ENCODE results near the gene KLHL2. TPM values are rescaled to one million over a fixed set of nuclear protein-coding genes. Genes with fewer than 3 reads are reported as not detected.
A peak's percentile ranks its signal among the peaks of the same experiment; 100 is the strongest.

Gene KLHL2
- total RNA-seq, 1 experiment from 2014 or later, result 26.4 TPM

DNA sequence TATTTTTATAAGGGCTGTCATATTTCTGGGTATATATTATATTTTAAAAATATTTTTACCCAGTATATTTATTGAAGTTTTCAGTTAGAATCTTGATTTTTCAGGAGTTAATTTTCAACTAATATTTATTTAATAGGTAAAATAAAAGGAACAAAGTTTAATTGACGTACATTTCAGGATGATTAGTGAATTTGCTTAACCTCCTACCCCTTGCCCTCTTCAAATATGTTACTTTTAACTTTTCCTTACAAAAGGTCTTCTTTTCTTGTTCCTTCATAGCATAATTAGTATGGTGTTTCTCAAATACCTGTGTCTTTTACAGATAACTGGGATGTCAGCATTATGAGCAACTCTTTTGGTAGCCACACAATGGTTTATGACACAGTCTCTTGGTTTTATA is 95.3 kb downstream of the KLHL2 start:
- H3K4me1 ChIP-seq (replicated peaks; ENCODE audit: insufficient read depth), result no peaks in the 10 kb centered on the region; the same call in 1 of the 2 replicates
- TF ChIP-seq EZH2 (IDR thresholded peaks at IDR 0.05; ENCODE audit: low read depth) (no peak), CTCF (conservative IDR thresholded peaks at IDR 0.05) (no peak)
- H3K79me2 ChIP-seq (ENCODE audit: low read depth), result no peaks in the 10 kb centered on the region
- H3K9me2 ChIP-seq (ENCODE audit: insufficient read depth), result no peaks in the 10 kb centered on the region
- no peak overlapping the region for H3K27ac ChIP-seq
- CTCF ChIA-PET, result no interaction called here
- no peak overlapping the region for H2AFZ ChIP-seq
- intact Hi-C loops (cut with micrococcal nuclease; ENCODE audit: unreplicated experiment), result no loop called here
- POLR2A ChIA-PET (ENCODE audit: unreplicated experiment), result no interaction called here
- no peaks in the 10 kb centered on the region for H3F3A ChIP-seq (ENCODE audit: insufficient read depth, low read depth)
- H4K20me1 ChIP-seq (ENCODE audit: insufficient read depth), result no peaks in the 10 kb centered on the region
- no peak overlapping the region for H3K4me3 ChIP-seq
- no peak for DNase-seq
- H3K36me3 ChIP-seq (ENCODE audit: low read depth), result 0 out of 2 replicates have a peak, but pooled peaks cover 3% of the 10 kb centered on the region
- H3K27me3 ChIP-seq (ENCODE audit: insufficient read depth, low read depth), result no peaks in the 10 kb centered on the region
- BruUV-seq (replicated peaks), result no TSS peak
- no peak overlapping the region for H3K4me2 ChIP-seq
- H3K9me3 ChIP-seq (ENCODE audit: insufficient read depth, low read depth), result no peaks in the 10 kb centered on the region

DNA sequence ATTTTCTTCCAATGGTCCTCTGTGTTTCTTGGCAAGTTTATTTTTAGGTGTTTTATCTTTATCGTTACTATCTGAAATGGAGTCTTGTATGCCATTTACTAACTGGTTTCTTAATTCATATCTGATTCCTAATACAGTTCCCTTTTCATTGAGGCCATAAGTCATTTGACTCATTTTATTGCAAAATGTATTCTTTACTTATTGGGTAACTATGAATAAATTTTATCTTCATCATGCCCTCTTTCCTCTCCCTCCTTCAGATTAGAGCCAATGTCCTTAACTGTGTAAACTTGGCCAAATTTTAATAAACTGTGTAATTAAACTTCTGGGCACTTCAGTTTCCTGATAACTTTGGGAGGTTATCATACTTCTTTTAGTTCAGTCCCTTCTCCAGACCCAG is 100.8 kb downstream of the KLHL2 start:
- CTCF ChIA-PET, result no interaction called here
- no peaks in the 10 kb centered on the region for H3K36me3 ChIP-seq (ENCODE audit: low read depth)
- no peaks in the 10 kb centered on the region for H3K9me3 ChIP-seq (ENCODE audit: insufficient read depth, low read depth)
- no peaks in the 10 kb centered on the region for H3K79me2 ChIP-seq (ENCODE audit: low read depth)
- no peak overlapping the region for H3K27ac ChIP-seq
- H3K9me2 ChIP-seq (ENCODE audit: insufficient read depth), result no peaks in the 10 kb centered on the region
- no peaks in the 10 kb centered on the region for H3K27me3 ChIP-seq (ENCODE audit: insufficient read depth, low read depth)
- peak in 1 of 2 experiments; percentile 35 for DNase-seq
- intact Hi-C loops (cut with micrococcal nuclease; ENCODE audit: unreplicated experiment), result no loop called here
- no peak overlapping the region for H2AFZ ChIP-seq
- no peaks in the 10 kb centered on the region for H4K20me1 ChIP-seq (ENCODE audit: insufficient read depth)
- BruUV-seq (replicated peaks), result no TSS peak
- peaks cover 6% of the 10 kb centered on the region; the same call in 1 of the 2 replicates for H3K4me1 ChIP-seq (replicated peaks; ENCODE audit: insufficient read depth)
- no peaks in the 10 kb centered on the region for H3F3A ChIP-seq (ENCODE audit: insufficient read depth, low read depth)
- H3K4me3 ChIP-seq, result no peak overlapping the region
- peak overlapping the region; percentile 24; the same call in 1 of the 2 replicates for H3K4me2 ChIP-seq
- no peak for TF ChIP-seq CTCF (conservative IDR thresholded peaks at IDR 0.05)
- TF ChIP-seq EZH2 (IDR thresholded peaks at IDR 0.05; ENCODE audit: low read depth), result no peak
- POLR2A ChIA-PET (ENCODE audit: unreplicated experiment), result no interaction called here

DNA sequence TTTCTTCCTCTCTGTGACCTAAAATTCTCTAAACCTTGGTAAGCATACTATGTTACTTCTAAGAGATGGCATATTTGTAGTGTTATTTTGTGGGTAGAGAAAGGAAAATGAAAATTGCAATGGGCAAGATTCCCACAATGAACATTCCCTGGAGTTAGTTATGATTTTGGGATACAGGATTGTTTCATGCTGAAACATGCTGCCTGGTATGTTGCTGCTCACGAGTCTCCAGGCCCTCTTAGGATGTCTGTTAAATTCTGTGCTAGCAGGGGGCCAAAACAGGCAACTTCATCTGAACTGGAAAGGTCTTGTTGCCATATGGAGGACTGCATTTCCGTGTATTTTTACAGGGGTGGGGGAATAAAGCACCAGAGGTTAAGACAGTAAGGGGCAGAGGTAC is 101.2 kb downstream of the KLHL2 start:
- intact Hi-C loops (cut with micrococcal nuclease; ENCODE audit: unreplicated experiment), result no loop called here

DNA sequence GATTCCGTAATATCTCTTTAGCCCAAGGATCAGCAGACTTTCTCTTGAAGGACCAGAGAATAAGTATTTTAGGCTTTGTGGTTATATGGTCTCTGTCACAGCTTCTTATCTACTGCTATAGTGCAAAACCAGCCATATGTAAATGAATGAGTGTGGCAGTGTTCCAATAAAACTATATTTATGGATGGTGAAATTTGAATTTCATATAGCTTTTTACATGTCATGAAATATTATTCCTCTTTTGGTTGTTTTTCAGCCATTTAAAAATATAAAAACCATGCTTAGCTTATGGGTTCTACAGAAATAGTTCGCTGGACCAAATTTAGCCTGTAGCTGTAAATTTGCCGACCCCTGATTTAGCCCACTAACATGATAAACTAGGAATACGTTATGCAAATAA is 102.1 kb downstream of the KLHL2 start:
- ChIA-PET POLR2A (ENCODE audit: unreplicated experiment) (interaction anchor here (0.6 kb wide), 1 partner anchor 25 kb away, joined by 4 read pairs; no protein-coding TSS in a partner anchor), CTCF (no interaction called here)
- no TSS peak for BruUV-seq (replicated peaks)

More for the DNA sequence above, 101.2 kb downstream of the KLHL2 start:
- no TSS peak for BruUV-seq (replicated peaks)
- no peaks in the 10 kb centered on the region for H3K9me2 ChIP-seq (ENCODE audit: insufficient read depth)
- H4K20me1 ChIP-seq (ENCODE audit: insufficient read depth), result no peaks in the 10 kb centered on the region
- no peaks in the 10 kb centered on the region for H3F3A ChIP-seq (ENCODE audit: insufficient read depth, low read depth)
- no peak for TF ChIP-seq EZH2 (IDR thresholded peaks at IDR 0.05; ENCODE audit: low read depth)
- no peaks in the 10 kb centered on the region for H3K27me3 ChIP-seq (ENCODE audit: insufficient read depth, low read depth)
- H3K4me3 ChIP-seq, result no peak overlapping the region
- no peak overlapping the region for H3K27ac ChIP-seq
- H3K4me1 ChIP-seq (replicated peaks; ENCODE audit: insufficient read depth), result peaks cover 6% of the 10 kb centered on the region; the same call in 1 of the 2 replicates
- no peak for DNase-seq
- H2AFZ ChIP-seq, result no peak overlapping the region
- 0 out of 2 replicates have a peak overlapping the region, but pooled peaks have one; percentile 24 for H3K4me2 ChIP-seq
- ChIA-PET POLR2A (ENCODE audit: unreplicated experiment) (no interaction called here), CTCF (no interaction called here)
- no peaks in the 10 kb centered on the region for H3K9me3 ChIP-seq (ENCODE audit: insufficient read depth, low read depth)
- H3K79me2 ChIP-seq (ENCODE audit: low read depth), result no peaks in the 10 kb centered on the region
- H3K36me3 ChIP-seq (ENCODE audit: low read depth), result no peaks in the 10 kb centered on the region

More for the DNA sequence above, 102.1 kb downstream of the KLHL2 start:
- H3K9me2 ChIP-seq (ENCODE audit: insufficient read depth), result no peaks in the 10 kb centered on the region
- H3K27ac ChIP-seq, result no peak overlapping the region
- TF ChIP-seq EZH2 (IDR thresholded peaks at IDR 0.05; ENCODE audit: low read depth) (no peak), CTCF (conservative IDR thresholded peaks at IDR 0.05) (no peak)
- H3F3A ChIP-seq (ENCODE audit: insufficient read depth, low read depth), result no peaks in the 10 kb centered on the region
- H3K79me2 ChIP-seq (ENCODE audit: low read depth), result no peaks in the 10 kb centered on the region
- peaks cover 6% of the 10 kb centered on the region; the same call in 1 of the 2 replicates for H3K4me1 ChIP-seq (replicated peaks; ENCODE audit: insufficient read depth)
- no peak overlapping the region for H2AFZ ChIP-seq
- no peaks in the 10 kb centered on the region for H3K9me3 ChIP-seq (ENCODE audit: insufficient read depth, low read depth)
- no peaks in the 10 kb centered on the region for H3K36me3 ChIP-seq (ENCODE audit: low read depth)
- no peaks in the 10 kb centered on the region for H4K20me1 ChIP-seq (ENCODE audit: insufficient read depth)
- H3K27me3 ChIP-seq (ENCODE audit: insufficient read depth, low read depth), result no peaks in the 10 kb centered on the region
- intact Hi-C loops (cut with micrococcal nuclease; ENCODE audit: unreplicated experiment), result no loop called here
- H3K4me3 ChIP-seq, result no peak overlapping the region
- no peak for DNase-seq
- H3K4me2 ChIP-seq, result no peak overlapping the region

Measured in PC-9 (cell line).